ENCODE measurements around the gene SULT4A1. TPM values are rescaled to one million over a fixed set of nuclear protein-coding genes. Genes with fewer than 3 reads are reported as not detected.

Gene SULT4A1
- total RNA-seq, 4 donors from 2014 or later: 2.1 TPM; not detected in 3

GRCh38 chr22:43885319-43885671, 23.0 kb upstream of the SULT4A1 start:
- peak in 1 of 4 experiments; percentile 3 for TF ChIP-seq CTCF (IDR thresholded peaks at IDR 0.05)
- TF ChIP-seq POLR2A (IDR thresholded peaks at IDR 0.05): no peak
- Histone ChIP-seq H3K4me3 (no peak overlapping the region), H3K4me1 (no peaks in the 10 kb centered on the region), H3K27ac (no peak overlapping the region), H3K27me3 (peaks cover 0 to 4% of the 10 kb centered on the region in 2 donors), H3K36me3 (no peaks in the 10 kb centered on the region), H3K9me3 (no peaks in the 10 kb centered on the region)
- intact Hi-C loops (cut with DNase I; ENCODE audit: low total_unique reads): no loop called here
- no peak for DNase-seq

- Histone ChIP-seq H3K9me3 (no peaks in the 10 kb centered on the region), H3K4me1 (no peaks in the 10 kb centered on the region), H3K27me3 (no peaks in the 10 kb centered on the region), H3K4me3 (no peak overlapping the region), H3K27ac (no peak overlapping the region), H3K36me3 (no peaks in the 10 kb centered on the region)
- TF ChIP-seq POLR2A (IDR thresholded peaks at IDR 0.05): no peak
- TF ChIP-seq CTCF (IDR thresholded peaks at IDR 0.05): peak; percentile 32 to 44 (median 36)
- peak in 1 of 2 donors; percentile 28 for DNase-seq
- intact Hi-C loops (cut with DNase I; ENCODE audit: low total_unique reads): no loop called here
Measured at GRCh38 chr22:43884600-43885318, 22.4 kb upstream of the SULT4A1 start.

GRCh38 chr22:43883719-43884415, 21.6 kb upstream of the SULT4A1 start:
- Histone ChIP-seq H3K9me3 (no peaks in the 10 kb centered on the region), H3K27ac (no peak overlapping the region), H3K36me3 (no peaks in the 10 kb centered on the region), H3K4me3 (no peak overlapping the region), H3K27me3 (no peaks in the 10 kb centered on the region), H3K4me1 (no peaks in the 10 kb centered on the region)
- intact Hi-C loops (cut with DNase I; ENCODE audit: low total_unique reads): no loop called here
- TF ChIP-seq POLR2A (IDR thresholded peaks at IDR 0.05): no peak
- TF ChIP-seq CTCF (IDR thresholded peaks at IDR 0.05): no peak
- no peak for DNase-seq

GRCh38 chr22:43883012-43883661, 20.8 kb upstream of the SULT4A1 start:
- Histone ChIP-seq H3K27ac (no peak overlapping the region), H3K4me1 (no peaks in the 10 kb centered on the region), H3K4me3 (no peak overlapping the region), H3K9me3 (no peaks in the 10 kb centered on the region), H3K27me3 (no peaks in the 10 kb centered on the region), H3K36me3 (no peaks in the 10 kb centered on the region)
- TF ChIP-seq POLR2A (IDR thresholded peaks at IDR 0.05) (no peak), CTCF (IDR thresholded peaks at IDR 0.05) (no peak)
- DNase-seq: no peak
- intact Hi-C loops (cut with DNase I; ENCODE audit: low total_unique reads): no loop called here
